ENCODE measurements around the gene BEST1. TPM values are rescaled to one million over a fixed set of nuclear protein-coding genes. Genes with fewer than 3 reads are reported as not detected.

The BEST1 gene
- total and polyA plus RNA-seq, 2 donors (not counting 3 experiments of a cell fraction or from before 2014, with no cell fraction given), result 0.04 TPM; not detected in 1

GRCh38 chr11:61974766-61975631 lies 24.8 kb downstream of the BEST1 start:
- Histone ChIP-seq H4K20me1 (replicated peaks; ENCODE audit: control insufficient read depth, extremely low read depth, insufficient read depth, low read length) (no peaks in the 10 kb centered on the region), H3K36me3 (ENCODE audit: control insufficient read depth in 2 of 2, extremely low read depth in 1 of 2, insufficient read depth in 2 of 2, low read length in 2 of 2) (no peaks in the 10 kb centered on the region), H2AFZ (ENCODE audit: low read depth, low read length) (peak overlapping the region; percentile 2), H3K9me3 (replicated peaks; ENCODE audit: control insufficient read depth, insufficient read depth, low read length) (no peaks in the 10 kb centered on the region), H3K4me3 (replicated peaks in 1 of 3; ENCODE audit: insufficient read depth in 1 of 3, low read depth in 1 of 3, low read length in 3 of 3) (no peak overlapping the region), H3K9ac (replicated peaks; ENCODE audit: extremely low read depth, insufficient read depth, low read length) (no peak overlapping the region), H3K9me1 (replicated peaks; ENCODE audit: control insufficient read depth, extremely low read depth, insufficient read depth, low read length) (no peaks in the 10 kb centered on the region), H3K27me3 (ENCODE audit: control insufficient read depth in 2 of 2, insufficient read depth in 2 of 2, low read length in 2 of 2) (no peaks in the 10 kb centered on the region), H3K27ac (ENCODE audit: insufficient read depth, low read depth, low read length) (no peak overlapping the region), H3K4me2 (ENCODE audit: insufficient read depth, low read length) (no peak overlapping the region), H3K79me2 (ENCODE audit: control insufficient read depth, insufficient read depth, low read length) (no peaks in the 10 kb centered on the region), H3K4me1 (ENCODE audit: control insufficient read depth, extremely low read depth, insufficient read depth, low read length) (peaks cover 56% of the 10 kb centered on the region)
- ChIA-PET CTCF (interaction anchor here (0.8 to 6.9 kb wide), 6 partner anchors 28 to 133 kb away, joined by 3 to 63 read pairs (median 3); no protein-coding TSS in a partner anchor), POLR2A (interaction anchor here (1.1 to 1.4 kb wide), 2 partner anchors 7 to 10 kb away, joined by 4 read pairs; partner anchors contain the start of gene FTH1)
- BruUV-seq (replicated peaks), result no TSS peak
- peak; percentile 72 for DNase-seq (ENCODE audit: low read depth, low spot score)
- no peak for TF ChIP-seq JUN (IDR thresholded peaks at IDR 0.05; ENCODE audit: borderline replicate concordance, insufficient read depth, insufficient read length, low read depth)
- TF ChIP-seq POLR2A (IDR thresholded peaks at IDR 0.05; ENCODE audit: low read depth, low read length), result no peak
- no peak for TF ChIP-seq MYC (IDR thresholded peaks at IDR 0.05; ENCODE audit: low read depth, low read length)
- no peak for TF ChIP-seq GATA2 (IDR thresholded peaks at IDR 0.05; ENCODE audit: insufficient read depth, insufficient read length, low read depth, low read length)
- TF ChIP-seq CTCF (IDR thresholded peaks at IDR 0.05; ENCODE audit: extremely low read depth in 1 of 2, insufficient read depth in 1 of 2, low read depth in 1 of 2, low read length in 2 of 2), result no peak
- no peak for TF ChIP-seq EZH2 (IDR thresholded peaks at IDR 0.05; ENCODE audit: borderline replicate concordance, low read depth, low read length, severe bottlenecking)
- FAIRE-seq, result no peak
- dilution Hi-C loops (cut with MboI; ENCODE audit: extremely low pct_ligation_motif_present, low sequenced_read_pairs) (no loop called here), intact Hi-C loops (cut with micrococcal nuclease) (no loop called here)
